TTC549 (cell line): ENCODE data around the gene NUFIP2.
A peak's percentile ranks its signal among the peaks of the same experiment; 100 is the strongest.
"Not testable (repeated sequence)": the region's sequence is repeated elsewhere in the genome, so short reads cannot be mapped to it uniquely, and the experiment has no call there.

Experiments used
- FAIRE-seq: peaks from 2 replicates; lab custom pipeline; 2012; peaks lifted over from hg19 to GRCh38; lab: Jason Lieb, UNC

Gene NUFIP2

DNA sequence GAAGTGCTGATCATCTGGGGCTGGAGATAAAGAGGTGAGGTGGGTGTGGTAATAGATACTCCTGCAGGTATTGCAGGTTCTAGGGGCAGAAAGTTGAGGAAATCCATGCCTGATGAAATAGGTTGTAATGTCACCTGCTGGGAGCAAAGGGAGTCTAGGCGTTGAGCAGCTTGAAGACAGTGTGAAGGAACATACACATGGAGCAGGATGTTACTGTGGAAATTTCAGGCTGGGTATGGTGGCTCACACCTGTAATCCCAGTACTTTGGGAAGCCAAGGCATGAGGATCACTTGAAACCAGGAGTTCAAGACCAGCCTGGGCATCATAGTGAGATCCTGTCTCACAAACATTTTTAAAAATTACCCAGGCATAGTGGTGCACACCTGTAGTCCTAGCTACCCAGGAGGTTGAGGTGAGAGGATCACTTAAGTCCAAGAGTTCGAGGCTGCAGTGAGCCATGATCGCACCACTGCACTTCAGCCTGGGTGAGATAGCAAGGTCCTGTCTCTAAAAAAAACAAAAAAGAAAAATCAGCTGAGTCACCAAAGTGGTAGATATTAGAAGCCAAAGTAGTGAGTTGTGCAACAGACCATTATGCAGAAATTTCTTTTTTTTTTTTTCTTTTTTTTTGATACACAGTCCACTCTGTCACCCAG, 56.3 kb downstream of the NUFIP2 start:
- no peak for FAIRE-seq

GRCh38 chr17:29235904-29236303, 58.0 kb downstream of the NUFIP2 start:
- FAIRE-seq: no peak

- FAIRE-seq: not testable (repeated sequence)
Observed at GRCh38 chr17:29234972-29235371, 59.0 kb downstream of the NUFIP2 start.

- no peak for FAIRE-seq
Observed at GRCh38 chr17:29233301-29233700, 60.6 kb downstream of the NUFIP2 start.

GRCh38 chr17:29225396-29225795, 68.6 kb downstream of the NUFIP2 start:
- FAIRE-seq: no peak

GRCh38 chr17:29221338-29221737, 72.6 kb downstream of the NUFIP2 start:
- FAIRE-seq: not testable (repeated sequence)

GRCh38 chr17:29219378-29220047, 74.4 kb downstream of the NUFIP2 start:
- peak; percentile 87 for FAIRE-seq

- no peak for FAIRE-seq
Observed at GRCh38 chr17:29216856-29217255, 77.1 kb downstream of the NUFIP2 start.

DNA sequence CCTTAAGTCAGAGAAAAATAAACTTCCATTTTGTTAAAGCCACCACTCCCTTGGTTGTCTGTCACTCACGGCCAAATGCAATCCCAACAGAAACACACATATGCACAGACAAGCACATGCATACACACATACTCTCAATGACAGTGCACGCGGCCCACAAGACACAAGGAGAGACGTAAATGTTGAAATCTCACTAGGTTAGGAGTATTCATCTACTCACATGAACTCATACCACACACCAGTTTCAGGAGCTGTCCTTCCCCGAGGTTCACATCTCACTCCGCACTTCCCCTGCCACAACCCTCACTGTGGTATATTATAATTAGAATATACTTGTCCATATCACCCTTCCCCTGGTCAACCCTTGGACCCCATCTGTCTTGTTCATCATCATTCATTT, 77.8 kb downstream of the NUFIP2 start:
- FAIRE-seq: no peak

DNA sequence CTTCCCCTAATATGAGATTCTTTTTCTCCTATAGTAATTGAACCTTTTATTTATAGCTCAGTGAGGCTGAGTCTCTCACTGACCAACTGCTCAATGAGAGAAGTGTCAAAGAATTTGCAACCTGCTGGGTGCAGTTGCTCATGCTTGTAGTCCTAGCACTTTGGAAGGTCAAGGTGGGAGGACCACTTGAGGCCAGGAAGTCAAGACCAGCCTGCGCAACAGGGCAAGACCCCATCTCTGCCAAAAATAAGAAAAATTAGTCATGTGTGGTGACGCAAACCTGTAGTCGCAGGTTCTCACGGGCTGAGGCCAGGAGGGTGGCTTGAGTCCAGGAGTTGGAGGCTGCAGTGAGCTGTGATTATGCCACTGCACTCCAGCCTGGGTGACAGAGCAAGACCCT, 78.2 kb downstream of the NUFIP2 start:
- FAIRE-seq: no peak

DNA sequence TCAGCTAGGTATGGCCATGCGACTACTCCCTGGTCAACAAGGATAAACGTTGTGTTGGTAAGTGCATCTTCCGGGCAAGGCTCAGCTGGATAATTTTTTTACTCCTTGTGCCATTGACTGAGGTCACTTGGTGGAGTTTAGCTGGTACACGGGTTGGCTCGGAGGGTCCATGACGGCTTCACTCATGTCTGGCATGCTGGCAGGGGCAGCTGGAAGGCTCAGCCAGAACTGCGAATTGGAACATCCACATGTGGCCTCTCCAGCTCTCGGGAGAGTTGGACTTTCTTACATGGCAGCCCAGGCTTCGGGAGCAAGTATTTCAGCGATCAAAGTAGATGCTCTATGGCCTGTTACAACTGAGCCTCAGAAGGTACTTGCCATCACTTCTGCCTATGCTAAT, 78.8 kb downstream of the NUFIP2 start:
- FAIRE-seq: no peak

- FAIRE-seq: no peak
Observed at GRCh38 chr17:29214215-29215146, 79.5 kb downstream of the NUFIP2 start.

DNA sequence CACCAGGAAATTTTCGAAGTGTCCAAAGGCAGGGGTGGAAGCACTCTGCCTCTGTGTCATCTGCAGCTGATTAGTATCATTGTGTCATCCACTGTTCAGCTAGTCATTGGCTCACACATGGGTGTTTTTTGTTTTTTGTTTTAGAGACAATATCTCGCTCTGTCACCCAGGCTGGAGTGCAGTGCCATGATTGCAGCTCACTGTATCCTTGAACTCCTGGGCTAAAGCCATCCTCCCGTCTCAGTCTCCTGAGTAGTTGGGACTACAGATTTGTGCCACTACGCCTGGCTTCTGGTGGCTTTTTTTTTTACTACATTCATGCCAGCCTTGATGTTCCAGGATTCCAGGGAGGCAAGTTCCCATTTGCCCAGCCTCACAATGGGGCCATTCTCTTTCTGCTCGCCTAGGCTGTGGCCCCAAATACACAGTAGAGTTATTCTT, 81.2 kb downstream of the NUFIP2 start:
- no peak for FAIRE-seq

- FAIRE-seq: no peak
Observed at GRCh38 chr17:29212094-29212631, 81.8 kb downstream of the NUFIP2 start.

DNA sequence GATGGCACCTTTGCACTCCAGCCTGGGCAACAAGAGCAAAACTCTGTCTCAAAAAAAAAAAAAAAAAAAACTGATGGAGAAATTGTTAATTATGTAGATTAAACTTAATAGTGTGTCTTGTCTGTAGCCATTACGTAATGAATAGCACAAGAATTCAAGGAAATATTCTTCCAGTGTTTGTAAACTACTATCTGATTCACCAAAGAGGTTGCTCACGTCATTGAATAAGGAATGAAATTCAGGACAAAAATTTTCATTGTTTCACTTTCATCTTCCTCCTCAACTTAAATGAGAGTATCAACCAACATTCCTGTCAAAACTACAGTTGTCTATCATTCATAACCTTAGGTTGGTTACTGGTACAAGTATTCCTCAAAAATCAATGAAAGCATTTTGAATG, 83.1 kb downstream of the NUFIP2 start:
- FAIRE-seq: no peak

DNA sequence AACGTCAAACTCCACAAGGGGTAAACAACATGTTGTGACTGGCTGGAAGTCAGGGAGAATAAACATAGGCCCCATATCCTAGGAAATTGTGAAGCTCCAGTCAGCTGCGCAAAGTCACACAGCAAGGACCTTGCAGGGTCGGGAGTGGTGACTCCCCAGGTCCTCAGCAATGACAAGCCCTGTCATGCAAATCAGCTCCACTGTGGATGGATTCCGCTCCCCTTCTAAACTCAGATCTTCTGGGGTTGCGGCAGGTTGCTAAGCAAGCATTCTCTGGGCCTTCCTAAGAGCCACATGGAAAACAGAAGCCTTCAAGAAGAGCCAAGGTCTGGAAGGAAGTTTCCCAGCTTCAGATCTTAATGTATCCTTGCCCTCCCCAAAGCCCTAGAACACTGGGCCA, 84.9 kb downstream of the NUFIP2 start:
- FAIRE-seq: no peak

- no peak for FAIRE-seq
Observed at GRCh38 chr17:29207975-29208374, 86.0 kb downstream of the NUFIP2 start.
